Measurements from ENCODE around the gene SLC35E2B.
"Not testable (repeated sequence)": the region's sequence is repeated elsewhere in the genome, so short reads cannot be mapped to it uniquely, and the experiment has no call there.

SLC35E2B gene

GRCh38 chr1:1675218-1675617 is 17.4 kb downstream of the SLC35E2B start:
- not testable (repeated sequence) for DNase-seq (ENCODE audit: low read depth in 3 of 3)

- not testable (repeated sequence) for DNase-seq (ENCODE audit: low read depth in 3 of 3)
These were observed 17.8 kb downstream of the SLC35E2B start for GRCh38 chr1:1674806-1675205.

- DNase-seq (ENCODE audit: low read depth in 3 of 3), result no peak
These were observed 20.2 kb downstream of the SLC35E2B start for GRCh38 chr1:1672181-1672965.

- DNase-seq (ENCODE audit: low read depth in 3 of 3), result no peak
These were observed 21.1 kb downstream of the SLC35E2B start for GRCh38 chr1:1671365-1672119.

GRCh38 chr1:1670866-1671265 is 21.7 kb downstream of the SLC35E2B start:
- no peak for DNase-seq (ENCODE audit: low read depth in 3 of 3)

GRCh38 chr1:1669468-1670440 is 22.8 kb downstream of the SLC35E2B start:
- no peak for DNase-seq (ENCODE audit: low read depth in 3 of 3)

- no peak for DNase-seq (ENCODE audit: low read depth in 3 of 3)
These were observed 26.1 kb downstream of the SLC35E2B start for GRCh38 chr1:1666526-1666925.

- DNase-seq (ENCODE audit: low read depth in 3 of 3), result peak in 1 of 3 experiments; percentile 30
These were observed 26.8 kb downstream of the SLC35E2B start for GRCh38 chr1:1665815-1666251.

GRCh38 chr1:1664941-1665814 is 27.4 kb downstream of the SLC35E2B start:
- DNase-seq (ENCODE audit: low read depth in 3 of 3), result no peak

- DNase-seq (ENCODE audit: low read depth in 3 of 3), result not testable (repeated sequence)
These were observed 28.3 kb downstream of the SLC35E2B start for GRCh38 chr1:1664318-1664717.

GRCh38 chr1:1662830-1663560 is 29.6 kb downstream of the SLC35E2B start:
- not testable (repeated sequence) for DNase-seq (ENCODE audit: low read depth in 3 of 3)

GRCh38 chr1:1662392-1662791 is 30.2 kb downstream of the SLC35E2B start:
- DNase-seq (ENCODE audit: low read depth in 3 of 3), result not testable (repeated sequence)

- DNase-seq (ENCODE audit: low read depth in 3 of 3), result peak; percentile 99
These were observed 33.7 kb downstream of the SLC35E2B start, which contains the start of gene CDK11B for GRCh38 chr1:1658583-1659549. Gene CDK11B, minus strand, starts transcription at chr1:1659004. Its CDS starts 1,519 bp downstream, at chr1:1657485.

GRCh38 chr1:1648265-1648664 is 44.3 kb downstream of the SLC35E2B start:
- not testable (repeated sequence) for DNase-seq (ENCODE audit: low read depth in 3 of 3)

- DNase-seq (ENCODE audit: low read depth in 3 of 3), result not testable (repeated sequence)
These were observed 44.9 kb downstream of the SLC35E2B start for GRCh38 chr1:1647567-1648241.

- DNase-seq (ENCODE audit: low read depth in 3 of 3), result not testable (repeated sequence)
These were observed 46.3 kb downstream of the SLC35E2B start for GRCh38 chr1:1646326-1646725.

- DNase-seq (ENCODE audit: low read depth in 3 of 3), result not testable (repeated sequence)
These were observed 51.7 kb downstream of the SLC35E2B start for GRCh38 chr1:1640711-1641461.
